ENCODE measurements around the gene PTPRH.

DNA sequence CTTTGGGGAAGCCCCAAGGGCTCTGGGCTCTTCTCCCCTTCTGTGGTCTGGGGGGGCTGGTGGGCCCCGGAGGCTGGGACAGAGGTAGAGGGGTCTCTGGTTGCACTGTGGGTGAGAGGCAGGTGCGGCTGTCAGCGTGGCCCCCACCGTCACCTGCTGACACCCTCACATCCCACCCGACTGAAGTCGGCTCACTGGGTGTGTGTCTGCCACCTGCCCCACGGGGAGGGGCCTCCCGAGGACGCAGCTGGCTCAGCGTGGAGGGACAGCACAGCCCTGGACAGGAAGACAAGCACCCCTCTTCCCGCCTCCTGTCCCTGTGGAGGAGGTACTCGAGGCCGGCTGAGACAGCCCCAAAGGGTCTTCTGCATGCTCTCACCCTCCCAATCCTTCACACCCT lies 21.5 kb upstream of the PTPRH start:
- no peak for TF ChIP-seq POLR2A (IDR thresholded peaks at IDR 0.05; ENCODE audit: low read length)
- TF ChIP-seq GATA1 (IDR thresholded peaks at IDR 0.05; ENCODE audit: low read depth, low read length): no peak
